ENCODE data around the gene ACCS.

ACCS gene

DNA sequence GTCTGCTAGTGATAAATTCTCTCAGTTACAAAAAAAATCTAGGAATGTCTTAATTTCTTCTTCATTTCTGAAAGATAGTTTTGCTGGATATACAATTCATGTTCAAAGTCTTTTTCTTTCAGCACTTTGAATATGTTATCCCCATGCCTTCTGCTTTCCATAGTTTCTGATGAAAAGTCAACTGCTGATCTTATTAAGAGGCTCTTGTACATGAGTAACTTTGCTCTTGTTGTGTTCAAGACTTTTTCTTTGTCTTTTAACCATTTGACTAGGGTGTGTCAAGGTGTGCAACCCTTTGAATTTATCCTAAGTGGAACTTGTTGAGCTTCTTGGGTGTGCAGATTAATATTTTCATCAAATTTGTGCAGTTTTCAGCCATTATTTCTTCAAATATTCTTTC, 40.3 kb upstream of the ACCS start:
- H3K4me3 ChIP-seq (replicated peaks; ENCODE audit: low read depth, low read length) = no peak overlapping the region
- TF ChIP-seq, protein P1, sequence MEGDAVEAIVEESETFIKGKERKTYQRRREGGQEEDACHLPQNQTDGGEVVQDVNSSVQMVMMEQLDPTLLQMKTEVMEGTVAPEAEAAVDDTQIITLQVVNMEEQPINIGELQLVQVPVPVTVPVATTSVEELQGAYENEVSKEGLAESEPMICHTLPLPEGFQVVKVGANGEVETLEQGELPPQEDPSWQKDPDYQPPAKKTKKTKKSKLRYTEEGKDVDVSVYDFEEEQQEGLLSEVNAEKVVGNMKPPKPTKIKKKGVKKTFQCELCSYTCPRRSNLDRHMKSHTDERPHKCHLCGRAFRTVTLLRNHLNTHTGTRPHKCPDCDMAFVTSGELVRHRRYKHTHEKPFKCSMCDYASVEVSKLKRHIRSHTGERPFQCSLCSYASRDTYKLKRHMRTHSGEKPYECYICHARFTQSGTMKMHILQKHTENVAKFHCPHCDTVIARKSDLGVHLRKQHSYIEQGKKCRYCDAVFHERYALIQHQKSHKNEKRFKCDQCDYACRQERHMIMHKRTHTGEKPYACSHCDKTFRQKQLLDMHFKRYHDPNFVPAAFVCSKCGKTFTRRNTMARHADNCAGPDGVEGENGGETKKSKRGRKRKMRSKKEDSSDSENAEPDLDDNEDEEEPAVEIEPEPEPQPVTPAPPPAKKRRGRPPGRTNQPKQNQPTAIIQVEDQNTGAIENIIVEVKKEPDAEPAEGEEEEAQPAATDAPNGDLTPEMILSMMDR (IDR thresholded peaks at IDR 0.05; ENCODE audit: low read depth, low read length, missing control alignments) = no peak
- DNase-seq (ENCODE audit: extremely low read depth, low read depth) = no peak

DNA sequence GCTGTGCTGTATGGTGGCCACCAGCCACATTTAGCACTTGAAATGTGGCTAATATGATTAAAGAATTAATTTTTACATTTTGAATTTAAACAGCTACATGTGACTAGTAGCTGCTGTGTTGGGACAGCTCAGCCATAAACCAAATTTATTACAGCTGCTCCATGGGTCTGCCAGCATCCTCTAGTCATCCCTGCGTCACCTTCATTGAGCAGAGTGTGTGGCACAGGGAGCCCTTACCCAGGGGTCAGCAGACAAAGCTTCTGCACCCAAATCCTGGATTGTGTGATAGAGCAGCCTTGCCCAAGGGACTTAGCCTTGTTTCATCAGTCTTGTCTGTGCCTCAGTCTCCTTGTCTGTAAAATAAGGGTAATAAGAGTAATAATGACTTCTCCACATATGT, 37.7 kb upstream of the ACCS start:
- H3K4me3 ChIP-seq (replicated peaks; ENCODE audit: low read depth, low read length) = no peak overlapping the region
- TF ChIP-seq, protein P1 (IDR thresholded peaks at IDR 0.05; ENCODE audit: low read depth, low read length, missing control alignments) = no peak
- DNase-seq (ENCODE audit: extremely low read depth, low read depth) = no peak

DNA sequence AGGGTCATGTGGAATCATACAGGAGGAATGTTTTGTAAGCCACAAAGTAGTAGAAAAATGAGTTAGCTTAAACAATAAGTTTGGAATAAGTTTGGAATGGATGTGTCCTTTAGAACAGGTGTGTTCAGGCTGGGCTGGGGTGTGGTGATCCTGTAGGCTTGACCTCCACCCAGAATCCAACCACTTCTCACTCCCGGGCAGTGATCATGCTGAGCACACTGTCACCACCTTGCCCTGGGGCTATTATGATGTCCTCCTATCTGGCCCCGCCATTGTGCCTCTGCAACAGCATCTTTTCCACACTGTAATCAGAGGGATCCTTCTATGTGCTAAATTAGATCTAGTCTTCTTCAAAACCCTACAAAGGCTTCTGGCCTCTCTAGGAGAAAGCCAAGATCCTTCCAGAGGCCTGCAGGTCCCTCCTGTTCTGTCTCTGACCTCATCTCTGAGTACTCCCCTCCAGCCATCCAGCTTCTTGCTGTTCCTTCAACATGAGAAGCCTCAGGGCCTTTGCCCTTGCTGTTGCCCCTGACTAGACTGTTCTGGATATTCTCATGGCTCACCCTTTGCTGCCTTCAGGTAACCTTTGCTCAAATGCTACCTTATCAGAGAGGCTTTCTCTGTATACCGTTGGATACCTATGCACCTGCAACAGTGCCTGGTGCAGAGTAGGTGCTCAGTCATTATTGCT, 37.1 kb upstream of the ACCS start:
- TF ChIP-seq, protein P1 (IDR thresholded peaks at IDR 0.05; ENCODE audit: low read depth, low read length, missing control alignments) = no peak
- H3K4me3 ChIP-seq (replicated peaks; ENCODE audit: low read depth, low read length) = no peak overlapping the region
- DNase-seq (ENCODE audit: extremely low read depth, low read depth) = no peak

DNA sequence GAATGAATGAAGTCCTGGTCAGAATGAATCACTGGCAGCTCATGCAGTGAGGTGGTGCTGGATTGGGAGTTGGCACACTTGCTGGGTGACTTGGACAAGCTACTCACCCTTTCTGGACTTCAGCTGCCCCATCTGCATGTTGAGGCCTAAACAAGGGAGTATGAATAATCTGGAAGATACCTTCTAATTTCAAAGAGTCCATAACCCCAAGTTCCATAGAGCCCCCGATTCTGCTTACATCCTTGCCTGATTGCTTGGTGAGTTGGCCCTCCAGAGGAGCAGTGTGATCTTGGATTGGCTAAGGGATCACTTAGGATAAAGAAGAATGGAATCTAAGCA, 36.6 kb upstream of the ACCS start:
- TF ChIP-seq, protein P1 (IDR thresholded peaks at IDR 0.05; ENCODE audit: low read depth, low read length, missing control alignments) = no peak

DNA sequence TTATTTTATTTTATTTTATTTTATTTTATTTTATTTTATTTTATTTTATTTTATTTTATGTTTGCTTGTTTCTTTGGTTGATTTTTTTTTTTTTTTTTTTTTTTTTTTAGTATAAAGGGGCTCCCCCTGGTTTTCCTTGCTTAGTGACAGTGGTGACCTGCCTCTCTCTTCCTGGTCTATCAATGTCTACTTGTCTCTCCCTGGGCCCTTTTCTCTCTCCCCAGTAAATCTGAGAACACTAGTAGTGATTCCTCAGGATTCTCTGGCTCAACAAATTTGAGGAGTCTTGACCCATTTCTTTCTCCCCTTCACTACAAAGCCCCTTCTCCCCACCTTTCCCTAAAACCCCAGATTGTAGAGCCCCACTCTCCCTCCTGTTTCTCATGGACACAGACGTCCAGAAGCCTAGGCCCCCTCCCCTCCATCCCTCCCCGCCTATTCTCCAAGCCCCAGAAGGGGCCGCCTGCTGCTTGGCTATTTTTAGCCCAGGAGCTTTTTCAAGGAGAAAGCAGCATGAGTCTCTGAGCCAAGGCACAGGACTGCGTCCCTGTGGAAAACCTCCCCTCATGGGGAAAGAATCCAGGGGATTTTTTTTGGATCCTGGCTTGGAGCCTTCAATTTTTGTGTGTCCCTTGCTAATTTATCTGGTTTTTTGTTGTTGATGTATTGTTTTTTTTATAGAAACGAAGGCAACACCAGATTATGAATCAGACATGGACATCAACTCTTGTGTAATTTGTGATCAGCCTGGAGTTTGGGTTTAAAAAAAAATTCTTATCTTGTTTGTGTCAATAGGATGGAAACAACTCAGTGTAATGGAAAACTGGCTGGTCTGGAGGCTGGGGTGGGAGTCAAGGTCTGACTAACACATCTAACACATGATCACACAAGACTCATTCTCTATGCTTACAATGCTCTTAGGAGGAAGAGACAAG, 35.8 kb upstream of the ACCS start:
- no peak overlapping the region for H3K4me3 ChIP-seq (replicated peaks; ENCODE audit: low read depth, low read length)
- DNase-seq (ENCODE audit: extremely low read depth, low read depth) = no peak
- TF ChIP-seq, protein P1 (IDR thresholded peaks at IDR 0.05; ENCODE audit: low read depth, low read length, missing control alignments) = no peak

More for the DNA sequence above, 36.6 kb upstream of the ACCS start:
- no peak overlapping the region for H3K4me3 ChIP-seq (replicated peaks; ENCODE audit: low read depth, low read length)
- DNase-seq (ENCODE audit: extremely low read depth, low read depth) = no peak

DNA sequence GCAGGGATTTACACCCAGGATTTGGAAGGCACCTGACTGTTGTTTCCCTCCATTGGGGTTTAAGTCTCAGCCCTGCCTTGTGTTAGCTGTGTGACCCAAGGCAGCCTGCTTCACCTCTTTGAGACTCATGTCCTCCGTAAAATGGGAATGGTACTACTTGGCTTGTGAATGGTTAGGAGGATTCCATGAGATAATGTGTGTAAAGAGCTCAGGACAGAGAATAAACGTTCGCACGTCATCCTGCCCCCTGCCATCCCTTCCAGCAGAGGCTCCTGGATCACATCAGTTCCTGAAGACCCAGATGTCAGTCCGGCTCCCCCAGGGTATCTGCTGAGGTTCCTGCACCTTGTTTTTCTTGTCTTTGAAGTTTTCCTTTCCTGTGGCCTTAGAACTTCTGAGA, 35.1 kb upstream of the ACCS start:
- H3K4me3 ChIP-seq (replicated peaks; ENCODE audit: low read depth, low read length) = no peak overlapping the region
- no peak for DNase-seq (ENCODE audit: extremely low read depth, low read depth)
- TF ChIP-seq, protein P1 (IDR thresholded peaks at IDR 0.05; ENCODE audit: low read depth, low read length, missing control alignments) = no peak
